Measurements from ENCODE around the gene RXRA. TPM values are rescaled to one million over a fixed set of nuclear protein-coding genes. Genes with fewer than 3 reads are reported as not detected.
A peak's percentile ranks its signal among the peaks of the same experiment; 100 is the strongest.

The RXRA gene
- total and polyA plus RNA-seq, 10 donors = 10.9 to 116 (median 81.0) TPM

DNA sequence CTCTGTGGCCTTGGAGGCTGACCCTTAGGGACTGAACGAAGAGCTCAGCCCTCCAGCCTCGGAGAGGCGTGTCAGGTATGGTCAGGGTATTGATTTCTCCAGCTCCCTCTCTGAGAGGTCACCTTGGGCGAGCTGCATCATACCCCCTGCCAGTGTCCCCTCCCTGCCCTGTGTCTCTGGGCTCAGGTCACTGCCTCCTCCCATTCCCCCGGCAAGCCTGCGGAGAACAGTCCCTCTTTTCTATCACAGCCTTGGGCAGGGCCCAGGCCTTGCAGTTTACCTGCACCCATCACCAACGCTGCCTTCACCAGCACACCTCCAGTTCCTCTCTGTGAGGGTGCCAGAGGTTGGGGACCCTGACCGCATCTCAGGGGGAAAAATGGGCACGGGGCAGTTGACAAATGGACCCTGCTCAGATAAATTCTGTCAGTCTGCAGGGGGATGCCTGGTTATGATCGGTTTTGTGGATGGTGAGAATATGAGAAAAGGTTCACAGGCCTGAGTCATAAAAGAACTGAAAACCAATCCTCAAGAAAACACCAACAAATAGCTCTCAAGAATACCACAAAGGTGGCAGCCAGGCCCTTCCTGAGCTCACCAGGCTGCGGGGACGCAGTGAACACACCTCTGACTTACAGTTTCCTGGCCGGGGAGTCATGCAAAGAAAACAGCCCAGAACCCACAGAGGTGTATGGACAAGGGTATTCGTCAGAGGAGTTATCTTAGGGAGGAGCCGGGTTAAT lies 24.7 kb upstream of the RXRA start:
- TF ChIP-seq CTCF (IDR thresholded peaks at IDR 0.05 in 8 of 11, conservative IDR thresholded peaks at IDR 0.05 in 3 of 11) (no peak), POLR2A (IDR thresholded peaks at IDR 0.05) (no peak), POLR2AphosphoS5 (IDR thresholded peaks at IDR 0.05) (no peak)

GRCh38 chr9:134302130-134302817 lies 24.0 kb upstream of the RXRA start:
- WGBS, 5 donors = 83 to 88% (median 85%) methylated on average over 7 of the region's 7 CpGs
- Histone ChIP-seq H3K4me3 (no peak overlapping the region), H3K36me3 (no peaks in the 10 kb centered on the region), H3K27me3 (replicated peaks in 1 of 7) (peaks cover 0 to 5% (median 0%) of the 10 kb centered on the region in 7 donors), H3K4me1 (peaks cover 0 to 9% (median 1%) of the 10 kb centered on the region in 6 donors), H3K9me3 (no peaks in the 10 kb centered on the region), H3K27ac (no peak overlapping the region)
- TF ChIP-seq CTCF (IDR thresholded peaks at IDR 0.05 in 8 of 11, conservative IDR thresholded peaks at IDR 0.05 in 3 of 11) (no peak), POLR2A (IDR thresholded peaks at IDR 0.05) (no peak), POLR2AphosphoS5 (IDR thresholded peaks at IDR 0.05) (no peak)
- intact Hi-C loops (cut with DNase I; ENCODE audit: low total_unique reads) = no loop called here
- no peak for DNase-seq

More for the DNA sequence above, 24.7 kb upstream of the RXRA start:
- peak; percentile 64 for DNase-seq
- Histone ChIP-seq H3K9me3 (no peaks in the 10 kb centered on the region), H3K27ac (no peak overlapping the region), H3K4me3 (no peak overlapping the region), H3K4me1 (peaks cover 0 to 9% (median 1%) of the 10 kb centered on the region in 6 donors), H3K36me3 (no peaks in the 10 kb centered on the region), H3K27me3 (replicated peaks in 1 of 7) (peaks cover 0 to under 1% (median 0%) of the 10 kb centered on the region in 7 donors)
- intact Hi-C loops (cut with DNase I; ENCODE audit: low total_unique reads) = no loop called here
- WGBS, 5 donors = 71 to 76% (median 74%) methylated on average over 15 of the region's 15 CpGs

DNA sequence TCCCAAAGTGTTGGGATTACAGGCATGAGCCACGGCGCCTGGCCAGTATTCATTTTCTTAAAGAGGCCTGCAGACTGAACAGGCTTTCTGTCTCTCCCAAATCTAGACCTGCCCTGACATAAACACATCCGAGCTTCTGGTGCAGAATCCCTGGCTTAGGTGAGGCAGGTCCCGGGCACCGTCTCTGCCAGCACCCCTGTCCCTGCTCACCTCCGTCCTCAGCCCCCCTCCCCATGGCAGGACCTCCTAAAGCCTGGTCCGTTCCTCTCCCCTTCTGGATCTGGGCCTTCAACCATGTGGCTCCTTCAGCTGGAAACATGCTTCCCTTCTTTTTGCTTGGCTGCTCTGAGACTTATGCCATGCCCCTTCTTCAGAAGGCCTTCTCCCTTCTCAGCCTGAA lies 22.7 kb upstream of the RXRA start:
- Histone ChIP-seq H3K4me3 (no peak overlapping the region), H3K9me3 (no peaks in the 10 kb centered on the region), H3K36me3 (no peaks in the 10 kb centered on the region), H3K27ac (no peak overlapping the region), H3K27me3 (replicated peaks in 1 of 7) (peaks cover 0 to 12% (median 0%) of the 10 kb centered on the region in 7 donors), H3K4me1 (peaks cover 0 to 9% (median 1%) of the 10 kb centered on the region in 6 donors)
- peak; percentile 31 for DNase-seq
- 92 to 97% (median 95%) methylated on average over 6 to 7 of the region's 7 CpGs for WGBS, 5 donors
- intact Hi-C loops (cut with DNase I; ENCODE audit: low total_unique reads) = no loop called here
- TF ChIP-seq POLR2AphosphoS5 (IDR thresholded peaks at IDR 0.05) (no peak), POLR2A (IDR thresholded peaks at IDR 0.05) (no peak), CTCF (IDR thresholded peaks at IDR 0.05 in 8 of 11, conservative IDR thresholded peaks at IDR 0.05 in 3 of 11) (no peak)

DNA sequence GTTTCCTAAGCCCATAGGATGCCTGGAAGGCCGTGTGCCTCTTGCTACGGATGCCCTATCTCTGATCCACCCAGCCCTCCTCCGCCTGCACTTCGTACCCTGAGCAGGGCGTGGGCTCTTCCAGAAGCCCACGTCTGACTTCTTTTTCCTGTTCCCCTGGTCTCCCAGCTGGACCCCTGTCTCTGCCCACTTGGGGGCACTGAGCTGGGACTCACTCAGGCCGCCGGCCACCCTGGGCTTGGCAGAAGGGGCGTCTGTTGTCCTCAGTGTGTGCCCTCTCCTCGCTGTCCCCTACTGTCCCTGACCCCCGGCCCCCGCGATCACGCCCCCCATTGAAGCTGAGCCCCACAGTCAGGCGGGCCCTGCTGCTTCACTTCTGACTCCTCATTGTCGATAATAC lies 22.0 kb upstream of the RXRA start:
- Histone ChIP-seq H3K27ac (no peak overlapping the region), H3K36me3 (no peaks in the 10 kb centered on the region), H3K27me3 (replicated peaks in 1 of 7) (peaks cover 0 to 12% (median 0%) of the 10 kb centered on the region in 7 donors), H3K4me3 (no peak overlapping the region), H3K9me3 (no peaks in the 10 kb centered on the region), H3K4me1 (peaks cover 0 to 9% (median 1%) of the 10 kb centered on the region in 6 donors)
- 88 to 91% (median 90%) methylated on average over 16 of the region's 16 CpGs for WGBS, 5 donors
- intact Hi-C loops (cut with DNase I; ENCODE audit: low total_unique reads) = no loop called here
- DNase-seq = peak; percentile 47
- TF ChIP-seq POLR2AphosphoS5 (IDR thresholded peaks at IDR 0.05) (no peak), POLR2A (IDR thresholded peaks at IDR 0.05) (no peak), CTCF (IDR thresholded peaks at IDR 0.05 in 8 of 11, conservative IDR thresholded peaks at IDR 0.05 in 3 of 11) (no peak)

Measured in spleen (tissue), 11 donors.